Suppressor macrophage treated with lipopolysaccharide for 1 hour (primary cell): ENCODE measurements around the gene COL11A2.
"Not testable (repeated sequence)": the region's sequence is repeated elsewhere in the genome, so short reads cannot be mapped to it uniquely, and the experiment has no call there.

Experiments used
- DNase-seq, 3 donors: peaks; one replicate each; pipeline ENCODE4 v3.0.0-alpha.2; 2020 to 2022

The COL11A2 gene

DNA sequence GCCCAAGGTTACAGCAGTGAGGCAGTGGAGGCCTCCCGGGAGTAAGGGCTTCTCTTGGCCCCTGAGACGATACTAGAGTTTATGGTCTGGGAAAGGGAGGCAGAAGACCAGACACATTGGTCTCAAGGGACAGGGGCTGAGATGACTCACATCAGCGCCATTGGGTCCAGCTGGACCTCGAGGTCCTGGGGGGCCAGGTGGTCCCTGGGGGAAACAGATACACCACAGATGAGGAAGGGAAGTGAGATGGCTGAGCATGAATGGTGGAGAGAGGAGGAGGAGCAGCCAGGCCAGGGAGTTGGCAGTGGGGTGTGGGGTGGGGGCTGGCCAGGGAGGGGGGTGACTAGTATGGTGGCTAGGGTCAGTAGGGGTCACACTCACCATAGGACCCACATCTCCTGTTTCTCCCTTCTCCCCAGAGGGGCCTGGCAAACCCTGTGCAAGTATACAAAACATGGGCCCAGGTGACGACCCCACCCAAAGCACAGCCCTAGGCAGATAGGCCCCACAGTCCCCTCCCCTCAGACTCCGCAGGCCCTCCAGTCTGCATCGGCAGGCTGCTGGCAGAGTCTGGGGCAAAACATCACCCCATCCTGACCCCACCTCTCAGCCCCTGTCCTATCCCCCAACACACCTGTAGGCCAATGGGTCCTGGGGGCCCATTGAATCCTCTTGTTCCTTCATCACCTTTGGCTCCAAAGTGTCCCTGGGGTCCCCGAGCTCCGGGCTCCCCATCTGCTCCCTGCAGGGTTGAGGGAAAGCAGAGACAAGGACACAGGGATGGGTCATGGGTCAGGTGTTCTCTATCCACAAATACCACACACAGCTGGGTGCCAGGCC, 21.9 kb downstream of the COL11A2 start:
- DNase-seq: no peak

DNA sequence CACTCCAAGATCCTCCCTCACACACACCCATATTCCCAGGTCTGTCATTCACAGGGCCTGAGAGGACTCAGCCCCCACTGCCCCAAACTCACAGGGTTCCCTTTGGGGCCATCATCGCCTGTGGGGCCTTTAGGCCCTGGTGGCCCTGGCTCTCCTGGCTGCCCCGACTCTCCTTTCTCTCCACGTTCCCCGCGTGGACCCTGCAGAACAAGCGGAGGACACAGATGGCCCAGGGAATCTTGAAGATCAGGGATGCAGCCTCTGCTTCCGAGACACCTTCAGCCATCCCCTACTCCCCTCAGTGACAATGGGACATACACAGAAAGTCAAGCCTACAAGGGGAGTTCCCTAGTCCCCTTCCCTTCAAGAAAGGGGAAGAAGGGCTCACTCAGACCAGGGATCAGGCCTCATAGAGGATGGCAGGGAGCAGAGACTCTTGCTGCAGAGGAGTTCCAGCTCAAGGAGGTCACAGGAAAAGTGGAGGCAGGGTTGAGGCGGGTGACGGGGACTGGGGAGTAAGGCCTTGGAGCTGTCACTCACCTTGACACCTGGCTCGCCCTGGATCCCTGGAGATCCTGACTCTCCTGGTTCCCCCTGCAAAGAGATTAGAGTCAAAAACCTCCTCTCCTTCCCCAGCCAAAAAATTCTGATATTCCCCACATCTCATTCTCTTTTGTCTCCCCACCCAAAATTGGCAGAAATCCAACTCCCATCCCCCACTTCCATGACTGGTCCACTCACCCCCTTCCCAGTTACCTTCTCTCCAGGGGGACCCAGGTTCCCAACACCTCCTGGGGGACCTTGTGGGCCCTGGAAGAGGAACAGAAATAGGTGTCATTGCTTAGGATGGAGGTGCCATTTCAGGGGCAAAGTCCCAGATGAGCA, 22.7 kb downstream of the COL11A2 start:
- peak in 2 of 3 donors; percentile 47 to 53 for DNase-seq

DNA sequence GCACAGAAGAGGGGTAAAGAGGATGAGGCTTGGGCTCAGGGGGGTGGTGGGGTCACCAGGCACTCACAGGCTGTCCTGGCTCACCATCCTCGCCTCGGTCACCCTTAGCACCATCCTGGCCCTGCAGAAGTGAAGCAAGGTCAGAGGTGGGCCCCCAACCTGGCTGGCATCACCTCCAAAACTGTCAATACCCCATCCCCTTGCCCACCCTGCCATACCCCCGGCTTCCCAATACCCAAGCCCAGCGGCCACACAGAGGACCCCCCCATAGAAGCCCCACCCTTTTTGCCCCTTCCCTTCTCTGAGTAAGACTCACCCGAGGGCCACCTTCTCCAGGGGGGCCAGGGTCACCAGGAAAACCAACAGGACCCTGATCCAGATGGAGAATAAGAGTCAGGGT, 23.6 kb downstream of the COL11A2 start:
- DNase-seq: no peak

DNA sequence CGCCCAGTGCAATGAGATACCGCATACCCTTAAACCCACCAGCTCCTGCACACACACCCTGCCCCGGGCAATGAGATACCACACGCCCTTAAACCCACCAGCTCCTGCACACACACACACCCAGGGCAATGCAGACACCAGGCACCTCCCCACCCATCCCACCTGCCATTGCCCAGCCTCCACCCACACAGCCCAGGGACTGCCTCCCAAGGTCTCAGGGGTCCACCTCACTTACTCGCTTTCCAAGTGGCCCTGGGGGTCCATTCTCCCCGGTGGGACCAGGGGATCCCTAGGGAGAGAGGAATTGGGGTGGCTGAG, 24.0 kb downstream of the COL11A2 start:
- no peak for DNase-seq

DNA sequence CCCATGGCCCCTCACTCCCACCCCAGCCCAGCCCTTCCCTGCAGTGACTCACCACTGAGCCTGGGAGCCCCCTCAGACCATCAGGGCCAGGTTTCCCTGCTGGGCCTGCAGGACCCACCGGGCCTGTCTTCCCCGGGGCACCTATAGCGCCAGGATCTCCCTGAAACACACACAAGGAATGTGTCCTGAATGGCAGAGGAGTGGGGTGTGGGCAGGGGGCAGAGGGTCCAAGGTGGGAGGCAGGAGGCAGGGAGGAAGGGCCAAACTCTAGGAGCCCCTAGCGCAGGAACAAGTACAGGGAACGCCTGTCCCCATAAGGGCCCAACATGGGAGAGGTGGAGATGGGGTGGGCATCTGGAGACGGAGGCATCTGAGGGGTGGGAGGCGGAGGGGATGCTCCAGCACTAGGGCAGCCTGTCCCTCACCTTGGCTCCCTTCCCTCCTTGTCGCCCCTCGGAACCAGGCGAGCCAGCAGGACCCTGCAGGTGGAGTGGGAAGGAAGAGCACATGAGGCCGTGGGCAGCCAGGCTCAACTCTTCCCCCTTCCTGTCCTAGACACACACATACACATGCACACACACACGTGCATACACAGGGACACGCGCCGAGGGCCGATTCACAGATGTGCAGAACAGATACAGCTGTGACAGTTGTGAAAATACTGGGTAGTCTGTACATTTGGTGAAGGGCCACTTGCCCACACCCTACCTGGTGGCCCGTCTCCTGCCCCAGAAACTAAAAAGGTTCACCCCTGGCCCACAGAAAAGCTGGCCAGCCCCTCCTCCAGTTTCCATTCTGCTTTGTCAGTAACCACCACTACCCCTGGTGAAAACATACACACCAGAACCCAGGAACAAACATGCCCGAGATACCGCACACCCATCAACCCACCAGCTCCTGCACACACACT, 24.6 kb downstream of the COL11A2 start:
- no peak for DNase-seq

DNA sequence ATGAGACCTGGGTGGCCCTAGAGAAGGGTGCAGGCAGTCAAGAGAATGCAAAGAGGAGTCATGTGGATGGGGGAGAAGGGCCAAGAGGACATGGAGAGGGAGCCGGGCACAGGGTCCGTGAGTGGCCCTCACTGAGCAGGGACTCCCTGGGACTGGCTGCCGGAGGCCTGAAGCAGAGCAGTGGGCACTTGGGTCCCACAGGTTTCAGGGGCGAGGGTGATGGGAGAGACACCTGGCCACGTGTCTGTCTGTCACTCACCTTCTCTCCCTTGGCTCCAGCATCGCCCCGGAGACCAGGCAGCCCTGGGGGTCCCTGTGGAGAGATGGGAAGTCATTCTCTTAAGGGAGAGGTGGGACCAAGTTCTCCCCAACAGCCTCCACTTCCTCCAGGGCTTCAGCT, 25.5 kb downstream of the COL11A2 start:
- no peak for DNase-seq

DNA sequence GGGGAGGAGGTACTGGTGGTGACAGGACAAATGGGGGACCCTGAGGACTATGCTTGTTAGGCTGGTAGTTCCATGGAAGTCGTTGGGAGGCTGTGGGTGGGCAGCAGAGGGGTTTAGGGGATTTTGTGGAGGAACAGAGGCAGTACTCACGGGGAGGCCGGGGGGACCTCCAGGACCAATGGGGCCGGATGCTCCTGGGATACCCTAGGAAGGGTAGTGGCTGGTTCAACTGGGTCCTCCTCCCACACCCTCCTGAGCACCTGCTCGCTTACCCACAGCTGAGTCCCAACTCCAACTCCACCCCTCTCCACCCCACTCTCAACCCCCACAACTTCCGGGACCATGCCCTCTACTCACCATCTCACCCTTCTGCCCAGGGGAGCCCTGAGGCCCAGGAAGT, 25.9 kb downstream of the COL11A2 start:
- DNase-seq: no peak

DNA sequence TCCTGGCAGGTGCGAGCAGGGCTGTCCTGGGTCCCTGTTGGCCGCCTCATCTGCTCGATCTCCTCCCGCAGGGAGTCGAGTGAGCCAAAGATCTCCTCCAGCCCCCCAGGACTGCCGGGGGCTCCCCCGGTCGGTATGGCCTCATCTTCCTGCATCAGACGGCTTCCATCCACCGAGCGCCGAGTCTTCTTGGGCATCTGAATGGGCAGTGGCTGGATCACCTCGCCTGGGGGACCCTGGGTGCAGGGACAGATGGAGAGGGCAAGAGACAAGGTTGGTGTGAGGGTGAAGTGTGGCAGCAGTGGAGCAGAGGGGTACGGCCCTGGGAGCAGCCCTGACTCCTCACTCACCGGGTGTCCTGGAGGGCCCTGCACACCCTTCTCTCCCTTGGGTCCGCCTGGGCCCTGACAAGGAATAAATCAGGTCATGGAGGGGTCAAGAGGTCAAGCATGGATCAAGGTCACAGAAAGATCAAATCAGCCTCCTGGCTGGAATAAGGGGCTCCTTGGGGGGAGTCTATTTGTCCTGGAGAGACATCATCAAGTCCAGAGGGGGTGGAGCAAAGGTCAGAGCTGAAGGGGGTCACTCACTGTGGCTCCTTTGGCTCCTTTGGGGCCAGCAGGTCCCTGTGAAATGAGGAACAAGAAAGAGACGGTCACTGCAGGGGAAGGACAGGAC, 26.5 kb downstream of the COL11A2 start:
- DNase-seq: no peak

DNA sequence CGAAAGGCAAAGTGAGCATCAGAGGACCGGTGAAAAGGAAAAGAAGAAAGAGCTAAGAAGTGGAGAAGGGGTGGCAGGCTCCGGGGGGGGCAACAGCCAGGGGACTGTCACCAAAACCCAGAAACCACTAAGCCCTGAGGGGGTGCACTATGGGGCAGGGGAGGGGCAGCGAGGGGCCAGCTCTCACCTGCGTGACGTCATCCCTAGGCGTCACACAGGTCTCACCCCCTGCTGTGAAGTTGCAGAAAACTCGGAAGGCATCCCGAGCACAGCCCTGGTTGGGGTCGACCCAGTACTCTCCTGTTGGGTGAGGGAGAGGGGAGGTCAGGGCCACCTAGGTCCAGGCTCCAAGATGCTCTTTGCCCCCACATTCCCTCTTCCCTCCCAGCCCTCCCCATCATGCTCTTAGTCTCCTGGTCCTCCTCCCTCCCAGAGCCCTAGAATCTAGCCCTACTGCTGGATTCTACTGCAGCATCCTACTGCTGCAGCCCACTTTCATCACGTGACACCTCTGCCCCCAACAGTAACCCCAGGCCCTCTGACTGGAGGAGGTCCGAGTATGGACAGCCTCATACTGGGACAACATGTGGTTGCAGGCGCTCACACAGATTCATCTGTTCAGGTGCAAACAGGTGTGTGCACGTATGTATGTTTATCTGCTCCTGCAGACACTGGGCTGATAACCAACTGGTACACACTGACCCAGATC, 27.4 kb downstream of the COL11A2 start:
- DNase-seq: no peak

DNA sequence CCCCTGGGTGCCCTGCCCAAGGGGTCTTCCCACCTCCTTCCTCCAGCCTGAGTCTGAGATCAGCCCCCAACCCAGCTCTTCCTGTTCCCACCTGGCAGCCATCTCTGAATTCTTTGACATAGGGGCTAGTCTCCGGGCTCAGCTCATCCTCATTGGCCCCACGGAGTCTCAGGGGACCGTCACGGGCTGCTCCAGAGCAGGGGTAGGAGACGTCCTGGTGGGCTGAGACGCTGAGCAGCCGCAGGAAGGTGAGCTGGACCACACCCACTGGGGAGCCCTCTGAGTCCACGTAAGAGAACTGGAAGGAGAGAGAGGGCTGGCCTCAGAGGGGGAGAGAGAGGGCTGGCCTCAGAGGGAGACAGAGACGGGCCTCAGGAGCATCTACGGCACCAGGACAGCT, 28.1 kb downstream of the COL11A2 start:
- DNase-seq: no peak

DNA sequence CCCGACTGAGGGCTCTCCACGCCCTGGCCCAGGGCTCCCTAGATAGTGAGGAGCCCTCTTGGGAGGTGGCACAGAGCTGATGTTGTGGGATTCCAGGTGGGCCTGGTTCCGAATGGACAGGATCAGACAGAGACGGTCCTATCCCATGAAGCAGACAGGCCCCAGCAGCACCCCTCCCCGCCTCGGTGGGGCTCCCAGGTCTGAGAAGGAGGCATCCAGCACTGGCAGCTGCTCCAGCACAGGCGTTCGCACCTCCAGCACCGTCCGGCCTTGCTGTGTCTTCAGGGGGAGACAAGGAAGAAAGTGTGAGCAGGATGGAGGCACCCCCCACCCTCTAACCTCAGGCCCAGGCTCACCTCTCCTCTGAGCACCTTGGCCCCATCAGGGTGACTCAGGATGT, 28.7 kb downstream of the COL11A2 start:
- DNase-seq: no peak

DNA sequence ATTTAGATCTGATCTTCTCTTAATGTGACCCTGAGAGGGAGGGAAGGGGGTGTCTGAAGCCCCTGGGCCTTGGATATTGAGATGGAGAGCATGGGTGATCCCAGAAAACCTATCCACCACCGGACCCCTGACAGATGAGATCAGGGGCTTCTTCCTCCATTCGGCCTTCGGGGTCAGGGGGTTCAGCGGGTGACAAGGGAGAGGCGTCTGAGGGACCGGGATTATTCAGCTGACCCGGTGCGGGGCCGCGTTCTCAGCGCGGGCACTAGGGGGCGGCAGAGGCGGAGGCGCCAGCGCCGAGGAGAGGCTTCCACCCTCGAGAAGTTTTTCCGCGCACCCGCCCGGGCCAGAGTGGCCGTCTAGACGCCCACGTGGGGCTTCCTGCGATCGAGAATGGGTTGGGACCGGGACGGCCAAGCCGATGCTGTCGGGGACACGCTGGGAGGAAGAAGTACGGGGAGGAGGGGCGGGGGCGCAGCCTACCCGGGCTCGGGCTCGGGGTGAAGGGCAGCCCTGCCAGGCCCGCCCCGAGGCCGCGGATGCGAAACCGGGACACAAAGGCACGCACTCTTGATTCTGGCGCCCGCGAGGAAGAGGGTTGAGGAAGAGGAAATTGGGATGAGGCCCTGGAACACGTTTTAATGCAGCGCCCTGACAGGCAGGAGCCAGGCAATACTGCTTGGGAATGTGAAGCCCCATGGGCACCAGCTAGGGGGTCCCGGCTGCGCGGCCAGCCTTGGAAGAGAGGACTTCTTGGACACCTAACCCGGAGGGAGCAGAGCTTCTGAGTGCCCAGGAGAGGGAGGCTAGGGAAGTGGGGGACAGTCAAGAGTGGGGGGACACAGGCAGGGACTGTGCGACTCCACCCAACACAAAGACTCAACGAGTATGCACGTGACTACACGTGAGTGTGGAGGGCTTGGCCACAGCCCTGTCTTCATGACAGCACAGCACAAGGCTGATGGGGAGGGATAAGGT, 30.6 kb downstream of the COL11A2 start:
- peak; percentile 88 to 94 (median 93) for DNase-seq

DNA sequence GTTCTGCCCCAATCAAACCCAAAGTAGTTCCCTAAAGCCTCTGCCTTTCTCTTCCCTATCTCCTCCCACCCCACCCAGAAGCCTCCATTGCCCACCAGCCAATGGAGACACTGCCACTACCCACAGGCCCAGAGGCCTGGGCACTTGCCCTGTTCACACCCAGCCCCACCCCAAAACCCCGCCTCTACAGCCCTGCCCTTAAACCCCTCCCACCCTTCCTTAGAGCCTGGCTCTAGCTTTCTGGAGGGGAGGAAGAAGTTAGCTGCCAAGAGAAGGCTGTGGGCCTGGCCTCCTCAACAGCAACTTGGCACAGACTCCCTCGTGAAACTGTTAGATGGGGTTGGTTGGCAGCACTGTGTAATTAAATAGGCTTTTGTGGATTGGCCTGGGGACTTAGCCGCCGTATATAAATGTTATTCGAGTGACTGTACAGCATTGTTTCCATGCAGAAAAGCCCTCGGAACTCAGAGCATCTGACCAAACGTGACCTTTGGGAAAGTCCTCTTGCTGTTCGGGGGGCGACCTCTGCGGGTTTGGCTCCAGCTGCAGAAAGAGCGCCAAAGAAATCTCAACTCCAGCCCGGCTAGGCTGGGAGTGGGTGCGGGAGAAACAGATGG, 31.4 kb downstream of the COL11A2 start:
- peak; percentile 49 to 78 (median 55) for DNase-seq

DNA sequence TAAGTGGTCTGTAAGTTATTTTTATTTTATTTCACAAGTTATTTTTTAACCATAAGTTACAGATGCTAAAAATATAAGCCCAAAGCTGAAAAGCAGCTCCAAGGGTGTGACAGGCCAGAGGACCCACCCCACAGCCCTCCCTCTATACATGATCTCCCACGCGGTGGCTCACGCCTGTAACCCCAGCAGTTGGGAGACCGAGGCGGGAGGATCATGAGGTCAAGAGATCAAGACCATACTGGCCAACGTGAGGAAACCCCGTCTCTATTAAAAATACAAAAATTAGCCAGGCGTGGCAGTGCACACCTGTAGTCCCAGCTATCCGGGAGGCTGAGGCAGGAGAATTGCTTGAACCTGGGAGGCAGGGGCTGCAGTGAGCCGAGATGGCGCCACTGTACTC, 32.2 kb downstream of the COL11A2 start:
- no peak for DNase-seq

DNA sequence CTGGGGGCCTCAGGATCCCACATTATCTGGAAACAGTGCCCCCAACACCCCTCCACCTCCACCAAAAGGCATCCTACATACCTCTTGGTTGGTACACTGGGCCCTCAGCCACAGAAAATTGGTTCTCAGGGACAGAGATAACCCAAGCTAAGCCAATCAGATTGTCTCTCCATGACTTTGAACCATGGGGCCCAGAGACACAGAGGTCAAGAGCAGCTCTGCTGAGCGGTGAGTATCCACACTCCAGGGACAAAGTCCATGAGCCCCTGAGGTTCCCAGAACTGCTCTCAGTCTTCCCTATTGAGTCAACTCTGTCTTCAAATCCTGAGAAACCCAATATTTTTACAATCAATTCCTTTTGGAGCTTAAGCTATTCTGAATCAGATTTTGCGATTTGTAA, 35.3 kb downstream of the COL11A2 start:
- DNase-seq: no peak

DNA sequence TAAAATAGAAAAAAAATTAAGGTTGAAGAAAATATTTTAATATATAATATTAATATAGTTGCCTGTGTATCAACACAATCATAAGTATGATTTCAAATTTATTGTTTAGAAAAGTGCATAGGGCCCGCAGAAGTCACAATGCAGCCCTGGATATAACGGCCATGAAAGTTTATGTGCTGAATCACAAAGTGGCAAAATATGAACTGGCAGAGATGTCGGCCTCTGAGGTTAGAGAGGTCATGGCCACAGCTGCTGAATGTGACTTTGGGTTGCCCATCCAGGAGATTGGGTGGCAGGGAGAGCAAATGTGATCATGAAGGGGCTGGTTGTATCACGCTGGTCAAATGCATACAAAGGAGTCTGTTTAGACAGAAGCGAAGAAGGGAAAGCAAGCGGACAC, 35.7 kb downstream of the COL11A2 start:
- no peak for DNase-seq

DNA sequence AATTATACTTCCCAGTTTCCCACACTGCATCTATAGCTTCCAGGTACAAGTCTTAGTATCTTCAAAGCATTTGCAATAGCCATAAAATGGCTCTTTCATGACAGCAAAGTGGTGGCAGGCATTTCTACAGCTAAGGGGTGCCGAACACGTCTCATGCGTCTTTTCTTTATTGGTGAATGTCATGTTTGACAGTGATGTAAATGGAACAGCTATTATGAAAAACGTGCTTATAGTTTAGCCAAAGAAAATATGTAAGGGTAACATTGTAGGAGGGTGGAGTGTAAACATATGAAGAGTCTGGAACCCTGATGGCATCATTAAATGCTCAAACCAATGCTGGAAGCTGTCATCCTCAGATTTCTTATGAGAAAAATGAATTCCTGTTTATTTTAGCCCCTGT, 37.9 kb downstream of the COL11A2 start:
- no peak for DNase-seq

DNA sequence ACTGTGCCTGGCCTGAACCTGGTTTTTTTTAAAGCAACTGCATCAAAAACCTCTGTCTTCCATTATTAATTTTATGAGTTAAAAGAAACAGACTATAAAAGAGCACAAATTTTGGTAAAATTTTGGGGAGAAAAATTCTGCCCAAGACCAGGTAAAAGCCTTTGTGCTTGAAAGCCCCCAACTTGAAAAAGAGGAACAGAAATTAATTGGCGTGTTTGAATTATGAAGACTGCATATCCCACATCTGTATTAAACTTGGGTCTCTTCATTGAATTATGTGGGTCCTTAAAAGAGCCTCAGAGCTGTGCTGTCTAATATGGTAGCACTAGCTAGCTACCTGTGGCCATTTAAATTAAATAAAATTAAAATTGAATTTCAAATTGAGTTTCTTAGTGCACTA, 41.2 kb downstream of the COL11A2 start:
- no peak for DNase-seq

DNA sequence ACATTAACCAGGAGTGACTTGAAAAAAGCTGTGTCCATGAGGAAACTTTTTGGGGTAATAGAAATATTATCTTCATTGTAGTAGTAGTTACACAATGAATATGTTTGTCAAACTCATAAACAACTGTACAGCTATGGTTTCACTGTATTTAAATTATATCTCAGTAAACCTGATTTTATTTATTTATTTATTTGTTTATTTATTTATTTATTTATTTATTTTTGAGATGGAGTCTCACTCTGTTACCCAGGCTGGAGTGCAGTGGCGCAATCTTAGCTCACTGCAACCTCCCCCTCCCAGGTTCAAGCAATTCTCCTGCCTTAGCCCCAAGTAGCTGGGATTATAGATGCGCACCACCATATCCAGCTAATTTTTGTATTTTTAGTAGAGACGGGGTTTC, 41.7 kb downstream of the COL11A2 start:
- not testable (repeated sequence) for DNase-seq
